HG03521 (cell line): ENCODE data around the gene CAMK1D.
"Not testable (repeated sequence)": the region's sequence is repeated elsewhere in the genome, so short reads cannot be mapped to it uniquely, and the experiment has no call there.

Source experiments
- ATAC-seq: cut with Tn5 transposase; IDR thresholded peaks from one replicate; pipeline ENCODE4 v1.9.1; 2021; ENCODE audit warnings: mild to moderate bottlenecking, moderate library complexity; ENCODE audit not compliant: unreplicated experiment

The CAMK1D gene

GRCh38 chr10:12740813-12741212 lies 391.5 kb downstream of the CAMK1D start:
- no peak for ATAC-seq

- no peak for ATAC-seq
These were observed 392.0 kb downstream of the CAMK1D start for GRCh38 chr10:12741360-12741804.

- no peak for ATAC-seq
These were observed 393.4 kb downstream of the CAMK1D start for GRCh38 chr10:12742771-12743170.

GRCh38 chr10:12743466-12743865 lies 394.1 kb downstream of the CAMK1D start:
- ATAC-seq: not testable (repeated sequence)

GRCh38 chr10:12743941-12744340 lies 394.6 kb downstream of the CAMK1D start:
- no peak for ATAC-seq

GRCh38 chr10:12748186-12748585 lies 398.8 kb downstream of the CAMK1D start:
- no peak for ATAC-seq

- ATAC-seq: no peak
These were observed 400.6 kb downstream of the CAMK1D start for GRCh38 chr10:12749760-12750478.

GRCh38 chr10:12750526-12751201 lies 401.3 kb downstream of the CAMK1D start:
- ATAC-seq: no peak

- ATAC-seq: no peak
These were observed 405.7 kb downstream of the CAMK1D start for GRCh38 chr10:12755075-12755474.

GRCh38 chr10:12757351-12757750 lies 408.0 kb downstream of the CAMK1D start:
- ATAC-seq: no peak

GRCh38 chr10:12758271-12758670 lies 408.9 kb downstream of the CAMK1D start:
- ATAC-seq: no peak

- no peak for ATAC-seq
These were observed 416.9 kb downstream of the CAMK1D start for GRCh38 chr10:12766223-12766622.

GRCh38 chr10:12768156-12769100 lies 419.1 kb downstream of the CAMK1D start:
- no peak for ATAC-seq

GRCh38 chr10:12769323-12770044 lies 420.1 kb downstream of the CAMK1D start:
- ATAC-seq: no peak

GRCh38 chr10:12771981-12772760 lies 422.8 kb downstream of the CAMK1D start:
- no peak for ATAC-seq

- no peak for ATAC-seq
These were observed 423.6 kb downstream of the CAMK1D start for GRCh38 chr10:12772797-12773587.

- no peak for ATAC-seq
These were observed 425.0 kb downstream of the CAMK1D start for GRCh38 chr10:12774204-12774894.

- ATAC-seq: no peak
These were observed 428.7 kb downstream of the CAMK1D start for GRCh38 chr10:12777840-12778585.
